ENCODE data around the gene CNTN5.

- TF ChIP-seq, protein P1, sequence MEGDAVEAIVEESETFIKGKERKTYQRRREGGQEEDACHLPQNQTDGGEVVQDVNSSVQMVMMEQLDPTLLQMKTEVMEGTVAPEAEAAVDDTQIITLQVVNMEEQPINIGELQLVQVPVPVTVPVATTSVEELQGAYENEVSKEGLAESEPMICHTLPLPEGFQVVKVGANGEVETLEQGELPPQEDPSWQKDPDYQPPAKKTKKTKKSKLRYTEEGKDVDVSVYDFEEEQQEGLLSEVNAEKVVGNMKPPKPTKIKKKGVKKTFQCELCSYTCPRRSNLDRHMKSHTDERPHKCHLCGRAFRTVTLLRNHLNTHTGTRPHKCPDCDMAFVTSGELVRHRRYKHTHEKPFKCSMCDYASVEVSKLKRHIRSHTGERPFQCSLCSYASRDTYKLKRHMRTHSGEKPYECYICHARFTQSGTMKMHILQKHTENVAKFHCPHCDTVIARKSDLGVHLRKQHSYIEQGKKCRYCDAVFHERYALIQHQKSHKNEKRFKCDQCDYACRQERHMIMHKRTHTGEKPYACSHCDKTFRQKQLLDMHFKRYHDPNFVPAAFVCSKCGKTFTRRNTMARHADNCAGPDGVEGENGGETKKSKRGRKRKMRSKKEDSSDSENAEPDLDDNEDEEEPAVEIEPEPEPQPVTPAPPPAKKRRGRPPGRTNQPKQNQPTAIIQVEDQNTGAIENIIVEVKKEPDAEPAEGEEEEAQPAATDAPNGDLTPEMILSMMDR (optimal IDR thresholded peaks at IDR 0.05 in 1 of 3, IDR thresholded peaks at IDR 0.05 in 1 of 3, conservative IDR thresholded peaks at IDR 0.05 in 1 of 3; ENCODE audit: extremely low read depth in 1 of 3, insufficient read depth in 2 of 3, low read length in 3 of 3), result no peak
- no peak for TF ChIP-seq EZH2 (IDR thresholded peaks at IDR 0.05; ENCODE audit: low read length)
These were observed 46.0 kb downstream of the CNTN5 start for GRCh38 chr11:99066618-99067317.
